ENCODE measurements around the gene TLR7. TPM values are rescaled to one million over a fixed set of nuclear protein-coding genes. Genes with fewer than 3 reads are reported as not detected.

The TLR7 gene
- polyA plus RNA-seq, 1 donor (not counting 4 experiments of a cell fraction or from before 2014, with no cell fraction given), result not detected

- Histone ChIP-seq H3K9ac (ENCODE audit: control insufficient read depth, extremely low read depth, insufficient read depth, low read length) (no peak overlapping the region), H3K27me3 (ENCODE audit: control insufficient read depth, extremely low read depth, insufficient read depth, low read length) (no peaks in the 10 kb centered on the region), H3K4me1 (ENCODE audit: control insufficient read depth, extremely low read depth, insufficient read depth, low read length) (no peaks in the 10 kb centered on the region), H3K9me1 (ENCODE audit: control insufficient read depth, extremely low read depth, insufficient read depth, low read length) (no peaks in the 10 kb centered on the region), H3K36me3 (ENCODE audit: control insufficient read depth in 2 of 2, extremely low read depth in 1 of 2, insufficient read depth in 2 of 2, low read length in 2 of 2) (no peaks in the 10 kb centered on the region), H4K20me1 (ENCODE audit: control insufficient read depth, extremely low read depth, insufficient read depth, low read length) (no peaks in the 10 kb centered on the region), H3K4me3 (ENCODE audit: control insufficient read depth in 2 of 3, extremely low read depth in 1 of 3, insufficient read depth in 2 of 3, low read depth in 1 of 3, low read length in 3 of 3) (no peak overlapping the region), H2AFZ (ENCODE audit: control insufficient read depth, low read length) (no peak overlapping the region), H3K4me2 (ENCODE audit: control insufficient read depth, extremely low read depth, insufficient read depth, low read depth, low read length) (no peak overlapping the region), H3K9me3 (ENCODE audit: control insufficient read depth, low read depth, low read length) (no peaks in the 10 kb centered on the region), H3K79me2 (ENCODE audit: control insufficient read depth, insufficient read depth, low read length) (no peaks in the 10 kb centered on the region), H3K27ac (ENCODE audit: control insufficient read depth, insufficient read depth, low read length) (no peak overlapping the region)
- DNase-seq (ENCODE audit: low read depth, low spot score) (no peak), FAIRE-seq (no peak)
- TF ChIP-seq, protein P1, sequence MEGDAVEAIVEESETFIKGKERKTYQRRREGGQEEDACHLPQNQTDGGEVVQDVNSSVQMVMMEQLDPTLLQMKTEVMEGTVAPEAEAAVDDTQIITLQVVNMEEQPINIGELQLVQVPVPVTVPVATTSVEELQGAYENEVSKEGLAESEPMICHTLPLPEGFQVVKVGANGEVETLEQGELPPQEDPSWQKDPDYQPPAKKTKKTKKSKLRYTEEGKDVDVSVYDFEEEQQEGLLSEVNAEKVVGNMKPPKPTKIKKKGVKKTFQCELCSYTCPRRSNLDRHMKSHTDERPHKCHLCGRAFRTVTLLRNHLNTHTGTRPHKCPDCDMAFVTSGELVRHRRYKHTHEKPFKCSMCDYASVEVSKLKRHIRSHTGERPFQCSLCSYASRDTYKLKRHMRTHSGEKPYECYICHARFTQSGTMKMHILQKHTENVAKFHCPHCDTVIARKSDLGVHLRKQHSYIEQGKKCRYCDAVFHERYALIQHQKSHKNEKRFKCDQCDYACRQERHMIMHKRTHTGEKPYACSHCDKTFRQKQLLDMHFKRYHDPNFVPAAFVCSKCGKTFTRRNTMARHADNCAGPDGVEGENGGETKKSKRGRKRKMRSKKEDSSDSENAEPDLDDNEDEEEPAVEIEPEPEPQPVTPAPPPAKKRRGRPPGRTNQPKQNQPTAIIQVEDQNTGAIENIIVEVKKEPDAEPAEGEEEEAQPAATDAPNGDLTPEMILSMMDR (optimal IDR thresholded peaks at IDR 0.05 in 1 of 3, IDR thresholded peaks at IDR 0.05 in 1 of 3, conservative IDR thresholded peaks at IDR 0.05 in 1 of 3; ENCODE audit: extremely low read depth in 1 of 3, insufficient read depth in 2 of 3, low read length in 3 of 3), result no peak
- no peak for TF ChIP-seq EZH2 (IDR thresholded peaks at IDR 0.05; ENCODE audit: low read length)
- dilution Hi-C loops (cut with MboI; ENCODE audit: extremely low pct_ligation_motif_present, low sequenced_read_pairs), result no loop called here
Measured at GRCh38 chrX:12887767-12888166, 20.9 kb downstream of the TLR7 start.

DNA sequence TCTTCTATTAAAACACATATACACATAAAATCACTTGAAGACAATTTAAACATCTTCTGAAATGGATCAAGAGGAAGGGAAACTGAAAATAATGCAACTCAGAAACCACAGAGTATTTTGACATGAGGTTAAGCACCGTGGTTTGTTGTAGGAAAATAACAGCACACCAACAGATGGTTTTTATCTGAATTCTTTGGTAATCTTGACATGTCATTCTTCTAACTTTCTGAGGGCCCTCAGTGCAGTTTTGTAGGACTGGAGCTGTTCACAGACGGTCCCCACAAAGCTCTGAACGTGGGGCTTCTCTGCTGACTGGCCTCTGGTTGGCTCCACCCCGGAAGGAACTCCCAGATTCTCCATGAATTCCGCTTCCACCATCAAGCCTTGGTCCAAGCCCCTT, 23.6 kb downstream of the TLR7 start:
- DNase-seq (ENCODE audit: low read depth, low spot score) (no peak), FAIRE-seq (no peak)
- H3K36me3 ChIP-seq (ENCODE audit: control insufficient read depth in 2 of 2, extremely low read depth in 1 of 2, insufficient read depth in 2 of 2, low read length in 2 of 2), result no peaks in the 10 kb centered on the region
- dilution Hi-C loops (cut with MboI; ENCODE audit: extremely low pct_ligation_motif_present, low sequenced_read_pairs), result no loop called here
- no peak overlapping the region for H3K9ac ChIP-seq (ENCODE audit: control insufficient read depth, extremely low read depth, insufficient read depth, low read length)
- H3K9me3 ChIP-seq (ENCODE audit: control insufficient read depth, low read depth, low read length), result no peaks in the 10 kb centered on the region
- H3K9me1 ChIP-seq (ENCODE audit: control insufficient read depth, extremely low read depth, insufficient read depth, low read length), result no peaks in the 10 kb centered on the region
- H3K4me1 ChIP-seq (ENCODE audit: control insufficient read depth, extremely low read depth, insufficient read depth, low read length), result no peaks in the 10 kb centered on the region
- no peaks in the 10 kb centered on the region for H3K27me3 ChIP-seq (ENCODE audit: control insufficient read depth, extremely low read depth, insufficient read depth, low read length)
- no peak overlapping the region for H2AFZ ChIP-seq (ENCODE audit: control insufficient read depth, low read length)
- no peaks in the 10 kb centered on the region for H3K79me2 ChIP-seq (ENCODE audit: control insufficient read depth, insufficient read depth, low read length)
- H3K4me2 ChIP-seq (ENCODE audit: control insufficient read depth, extremely low read depth, insufficient read depth, low read depth, low read length), result no peak overlapping the region
- no peak overlapping the region for H3K27ac ChIP-seq (ENCODE audit: control insufficient read depth, insufficient read depth, low read length)
- TF ChIP-seq, protein P1 (optimal IDR thresholded peaks at IDR 0.05 in 1 of 3, IDR thresholded peaks at IDR 0.05 in 1 of 3, conservative IDR thresholded peaks at IDR 0.05 in 1 of 3; ENCODE audit: extremely low read depth in 1 of 3, insufficient read depth in 2 of 3, low read length in 3 of 3), result no peak
- no peak for TF ChIP-seq EZH2 (IDR thresholded peaks at IDR 0.05; ENCODE audit: low read length)
- H4K20me1 ChIP-seq (ENCODE audit: control insufficient read depth, extremely low read depth, insufficient read depth, low read length), result no peaks in the 10 kb centered on the region
- no peak overlapping the region for H3K4me3 ChIP-seq (ENCODE audit: control insufficient read depth in 2 of 3, extremely low read depth in 1 of 3, insufficient read depth in 2 of 3, low read depth in 1 of 3, low read length in 3 of 3)
